Measurements from ENCODE around the gene NRG2. TPM values are rescaled to one million over a fixed set of nuclear protein-coding genes. Genes with fewer than 3 reads are reported as not detected.

Gene NRG2
- total RNA-seq, 1 donor from 2014 or later: 0.07 TPM

GRCh38 chr5:139817970-139818369, 225.1 kb downstream of the NRG2 start:
- POLR2A ChIA-PET: no interaction called here
- H3K27ac Mint-ChIP-seq: no peak overlapping the region
- peaks cover 13% of the 10 kb centered on the region for H3K27me3 Mint-ChIP-seq
- no peak for ATAC-seq (ENCODE audit: low read depth)
- no peak for DNase-seq
- CTCF ChIA-PET: no interaction called here
- H3K36me3 Mint-ChIP-seq (ENCODE audit: low read depth): no peaks in the 10 kb centered on the region
- no peaks in the 10 kb centered on the region for H3K4me1 Mint-ChIP-seq
- peaks cover 7% of the 10 kb centered on the region for H3K9me3 Mint-ChIP-seq
- intact Hi-C loops (cut with micrococcal nuclease): no loop called here
- TF ChIP-seq CTCF (IDR thresholded peaks at IDR 0.05): no peak
- H3K4me3 Mint-ChIP-seq: no peak overlapping the region

GRCh38 chr5:139817362-139817761, 225.7 kb downstream of the NRG2 start:
- ChIA-PET CTCF (no interaction called here), POLR2A (no interaction called here)
- H3K4me3 Mint-ChIP-seq: no peak overlapping the region
- DNase-seq (no peak), ATAC-seq (ENCODE audit: low read depth) (no peak)
- H3K27ac Mint-ChIP-seq: no peak overlapping the region
- intact Hi-C loops (cut with micrococcal nuclease): no loop called here
- H3K27me3 Mint-ChIP-seq: peaks cover 13% of the 10 kb centered on the region
- TF ChIP-seq CTCF (IDR thresholded peaks at IDR 0.05): no peak
- no peaks in the 10 kb centered on the region for H3K36me3 Mint-ChIP-seq (ENCODE audit: low read depth)
- H3K4me1 Mint-ChIP-seq: no peaks in the 10 kb centered on the region
- H3K9me3 Mint-ChIP-seq: peaks cover 7% of the 10 kb centered on the region

DNA sequence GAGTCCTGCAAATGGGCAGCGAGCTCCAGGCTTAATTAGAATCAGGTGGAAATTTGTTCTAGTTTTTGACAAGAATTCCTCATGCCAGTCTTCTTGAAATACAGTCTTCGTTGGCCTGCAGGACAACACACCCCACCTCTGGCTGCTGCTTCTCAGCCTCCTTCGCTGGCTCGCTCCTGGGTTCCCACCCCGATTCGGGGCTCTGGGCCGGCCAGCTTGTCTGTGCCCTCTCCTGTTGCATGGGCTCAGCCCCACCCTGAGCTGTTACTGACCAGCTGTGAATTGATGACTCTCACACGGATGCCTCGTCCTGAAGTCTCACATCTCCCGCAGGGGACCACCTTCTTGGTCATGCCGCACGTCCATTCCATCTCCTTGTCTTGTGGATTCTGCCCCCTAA, 226.5 kb downstream of the NRG2 start:
- CTCF ChIA-PET: no interaction called here
- no peak for DNase-seq
- no peak for ATAC-seq (ENCODE audit: low read depth)
- Mint-ChIP-seq H3K4me1 (no peaks in the 10 kb centered on the region), H3K36me3 (ENCODE audit: low read depth) (no peaks in the 10 kb centered on the region), H3K27me3 (peaks cover 13% of the 10 kb centered on the region), H3K9me3 (peaks cover 7% of the 10 kb centered on the region), H3K27ac (no peak overlapping the region), H3K4me3 (no peak overlapping the region)
- intact Hi-C loops (cut with micrococcal nuclease): no loop called here
- no peak for TF ChIP-seq CTCF (IDR thresholded peaks at IDR 0.05)
- POLR2A ChIA-PET: no interaction called here

- Mint-ChIP-seq H3K4me3 (no peak overlapping the region), H3K27me3 (peaks cover 14% of the 10 kb centered on the region)
These were observed 228.3 kb downstream of the NRG2 start for GRCh38 chr5:139814704-139815280.

DNA sequence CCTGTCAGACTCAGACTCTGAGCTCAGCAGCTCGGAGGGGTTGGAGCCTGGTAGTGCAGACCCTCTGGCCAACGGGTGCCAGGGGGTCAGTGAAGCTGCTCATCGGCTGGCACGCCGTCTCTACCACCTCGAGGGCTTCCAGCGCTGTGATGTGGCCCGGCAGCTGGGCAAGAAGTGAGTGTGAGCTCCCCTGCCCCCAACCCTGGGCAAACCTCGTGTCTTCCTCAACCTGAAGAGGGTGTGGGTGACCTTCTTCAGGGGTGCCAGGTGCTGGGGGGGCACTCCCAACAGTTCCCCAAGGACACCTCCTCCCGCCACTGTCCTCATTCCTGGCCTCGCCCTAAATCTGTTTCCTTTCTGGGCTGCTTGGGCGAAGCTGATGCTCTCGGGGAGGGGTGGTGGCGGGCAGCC, 228.9 kb downstream of the NRG2 start:
- H3K27me3 Mint-ChIP-seq: peaks cover 17% of the 10 kb centered on the region
- POLR2A ChIA-PET: no interaction called here
- DNase-seq (no peak), ATAC-seq (ENCODE audit: low read depth) (no peak)
- no peak overlapping the region for H3K27ac Mint-ChIP-seq
- intact Hi-C loops (cut with micrococcal nuclease): no loop called here
- H3K4me1 Mint-ChIP-seq: no peaks in the 10 kb centered on the region
- H3K4me3 Mint-ChIP-seq: no peak overlapping the region
- CTCF ChIA-PET: no interaction called here
- H3K9me3 Mint-ChIP-seq: peaks cover 5% of the 10 kb centered on the region
- TF ChIP-seq CTCF (IDR thresholded peaks at IDR 0.05): no peak
- H3K36me3 Mint-ChIP-seq (ENCODE audit: low read depth): no peaks in the 10 kb centered on the region

More at GRCh38 chr5:139814704-139815280, 228.3 kb downstream of the NRG2 start:
- no peak for TF ChIP-seq CTCF (IDR thresholded peaks at IDR 0.05)
- ATAC-seq (ENCODE audit: low read depth) (no peak), DNase-seq (no peak)
- H3K4me1 Mint-ChIP-seq: no peaks in the 10 kb centered on the region
- no peaks in the 10 kb centered on the region for H3K36me3 Mint-ChIP-seq (ENCODE audit: low read depth)
- intact Hi-C loops (cut with micrococcal nuclease): no loop called here
- H3K9me3 Mint-ChIP-seq: peaks cover 7% of the 10 kb centered on the region
- no peak overlapping the region for H3K27ac Mint-ChIP-seq
- ChIA-PET POLR2A (no interaction called here), CTCF (no interaction called here)

Data from activated B cell treated with CpG ODN at 0.5 μM for 24 hours (primary cell).